B cell (primary cell): ENCODE data around the gene PICK1. TPM values are rescaled to one million over a fixed set of nuclear protein-coding genes. Genes with fewer than 3 reads are reported as not detected.

ENCODE experiments used
- ATAC-seq: fragments of 200-7000 bp; cut with Tn5 transposase; one replicate; pipeline ENCODE4 v1.10.0; 2021; ENCODE audit warnings: low read depth, mild to moderate bottlenecking, moderate number of reproducible peaks, moderate library complexity
- CTCF ChIA-PET: fragments of 350-600 bp; sonication (Branson Sonifier 250); formaldehyde crosslinking; loops from one replicate; lab custom pipeline; 2021; ENCODE audit warnings: antibody characterized with exemption, inconsistent platforms; lab: Charles Lee
- POLR2A ChIA-PET: fragments of 350-600 bp; sonication (Branson Sonifier 250); formaldehyde crosslinking; loops from one replicate; lab custom pipeline; 2021; ENCODE audit warnings: antibody characterized with exemption; lab: Charles Lee
- DNase-seq: peaks from one replicate; pipeline ENCODE4 v3.0.0; 2013
- H2AFZ ChIP-seq: 2 replicates; pipeline ENCODE4 v1.6.1; 2012; ENCODE audit warnings: mild to moderate bottlenecking, low read depth, low read length; ENCODE audit not compliant: insufficient read depth, poor library complexity, severe bottlenecking
- H3K27ac ChIP-seq, 2 donors: 1 replicate in 1 of 2; 2 replicates in 1 of 2; pipeline ENCODE4 v1.5.1; 2012 to 2013; ENCODE audit warnings: low read length in 2 of 2, mild to moderate bottlenecking in 2 of 2, moderate library complexity in 1 of 2
- H3K27me3 ChIP-seq, 4 experiments: fragments of 200-600 bp in 1 of 4; sonication (generic) in 1 of 4; replicated peaks in 1 of 4; 1 replicate in 2 of 4; 2 replicates in 2 of 4; pipeline versions ENCODE4 v1.6.1 to v1.7.0; 2013 to 2016; ENCODE audit warnings: low read length in 3 of 4, mild to moderate bottlenecking in 2 of 4, mixed read lengths in 1 of 4, moderate library complexity in 1 of 4; ENCODE audit not compliant: insufficient read depth in 4 of 4, control insufficient read depth in 3 of 4; ENCODE audit errors: control extremely low read depth in 1 of 4
- H3K36me3 ChIP-seq, 2 experiments: replicated peaks in 1 of 2; 1 replicate in 1 of 2; 2 replicates in 1 of 2; pipeline versions ENCODE4 v1.6.1 to v1.7.1; 2013; ENCODE audit warnings: low read length in 1 of 2; ENCODE audit not compliant: insufficient read depth in 2 of 2, control insufficient read depth in 1 of 2; ENCODE audit errors: control extremely low read depth in 1 of 2, extremely low read depth in 1 of 2
- H3K4me1 ChIP-seq, 2 donors: fragments of 200-600 bp in 1 of 2; sonication (generic) in 1 of 2; 1 replicate in 1 of 2; 2 replicates in 1 of 2; pipeline versions ENCODE4 v1.5.1 to v1.6.1; 2013 to 2017; ENCODE audit warnings: low read length in 2 of 2; ENCODE audit not compliant: control insufficient read depth in 2 of 2, insufficient read depth in 2 of 2
- H3K4me2 ChIP-seq: replicated peaks from 2 replicates; pipeline ENCODE3; 2012; ENCODE audit warnings: mild to moderate bottlenecking, low read depth, low read length; ENCODE audit not compliant: poor library complexity, severe bottlenecking
- H3K4me3 ChIP-seq, 5 experiments: fragments of 200-600 bp in 1 of 5; sonication (generic) in 1 of 5; 1 replicate in 3 of 5; 2 replicates in 2 of 5; pipeline versions ENCODE4 v1.5.1 to v1.7.0; 2011 to 2016; ENCODE audit warnings: low read length in 4 of 5, mild to moderate bottlenecking in 4 of 5, low read depth in 2 of 5, control low read depth in 1 of 5, moderate library complexity in 1 of 5; ENCODE audit not compliant: insufficient read depth in 1 of 5; ENCODE audit errors: control extremely low read depth in 1 of 5, extremely low read depth in 1 of 5
- H3K79me2 ChIP-seq: fragments of 200-600 bp; sonication (generic); one replicate; pipeline ENCODE4 v1.6.0; 2016; ENCODE audit warnings: low read length; ENCODE audit not compliant: control insufficient read depth, insufficient read depth
- H3K9ac ChIP-seq: fragments of 200-600 bp; sonication (generic); 2 replicates; pipeline ENCODE4 v1.6.1; 2017; ENCODE audit warnings: mild to moderate bottlenecking, low read length, moderate library complexity
- H3K9me3 ChIP-seq, 3 donors: one replicate each; pipeline versions ENCODE4 v1.6.1 to v1.7.1; 2013; ENCODE audit warnings: low read length in 2 of 3; ENCODE audit not compliant: control insufficient read depth in 2 of 3, insufficient read depth in 1 of 3; ENCODE audit errors: control extremely low read depth in 1 of 3
- H4K20me1 ChIP-seq: 2 replicates; pipeline ENCODE4 v1.6.0; 2012; ENCODE audit warnings: mild to moderate bottlenecking, low read length; ENCODE audit not compliant: insufficient read depth, control insufficient read depth, poor library complexity, severe bottlenecking
- H3K27ac Mint-ChIP-seq: one replicate; pipeline ENCODE4 v1.8.0; 2021; ENCODE audit warnings: mixed read lengths
- H3K27me3 Mint-ChIP-seq: one replicate; pipeline ENCODE4 v1.8.0; 2021; ENCODE audit warnings: mixed read lengths
- H3K4me1 Mint-ChIP-seq: one replicate; pipeline ENCODE4 v1.8.0; 2021; ENCODE audit warnings: mixed read lengths
- H3K4me3 Mint-ChIP-seq: one replicate; pipeline ENCODE4 v1.8.0; 2021; ENCODE audit warnings: mixed read lengths
- H3K9me3 Mint-ChIP-seq: one replicate; pipeline ENCODE4 v1.8.0; 2022; ENCODE audit warnings: mixed read lengths; ENCODE audit not compliant: insufficient read depth
- CTCF ChIP-seq: fragments of 200-600 bp; IDR thresholded peaks from one replicate; pipeline ENCODE4 v1.8.0; 2022; ENCODE audit warnings: antibody characterized with exemption, mild to moderate bottlenecking
- EZH2 ChIP-seq: IDR thresholded peaks from 2 replicates; pipeline ENCODE4 v1.6.1; 2012; ENCODE audit warnings: borderline replicate concordance, low read depth, mild to moderate bottlenecking, moderate library complexity, low read length; ENCODE audit not compliant: insufficient read depth, poor library complexity, severe bottlenecking
- WGBS: methylation state at CpG from one replicate; pipeline ENCODE4 v1.1.5; 2013; ENCODE audit warnings: missing lambda C conversion rate; ENCODE audit not compliant: insufficient coverage; 5-methylcytosine and 5-hydroxymethylcytosine counted together
- intact Hi-C: fragments of 100-400 bp; cut with micrococcal nuclease; formaldehyde crosslinking; loops from one replicate; pipeline ENCODE4 v1.10.0; 2022
- polyA plus RNA-seq: library from polyadenylated mRNA; depleted of rRNA; stranded (reverse); fragments of >200 nt; gene quantifications from 2 replicates; pipeline ENCODE4 v1.2.3, GENCODE V29; 2012
- total RNA-seq, 2 donors: library from RNA; stranded (reverse); fragments of 120-200 nt in 1 of 2; gene quantifications; 1 replicate in 1 of 2; 2 replicates in 1 of 2; pipeline versions ENCODE4 v1.2.3 to v1.2.4, GENCODE V29; 2013 to 2022

Gene PICK1
- total and polyA plus RNA-seq, 2 donors (not counting 1 experiment from before 2014, with no cell fraction given): 34.2 to 37.4 TPM

- DNase-seq: no peak
- CTCF ChIA-PET: interaction anchor here (0.6 kb wide), 1 partner anchor 11 kb away, joined by 4 read pairs; no protein-coding TSS in a partner anchor
- Histone ChIP-seq H3K9me3 (no peaks in the 10 kb centered on the region), H3K27me3 (no peaks in the 10 kb centered on the region), H3K9ac (no peak overlapping the region), H3K4me1 (no peaks in the 10 kb centered on the region), H3K4me2 (no peak overlapping the region), H3K4me3 (no peak overlapping the region), H3K79me2 (no peaks in the 10 kb centered on the region), H2AFZ (no peak overlapping the region), H3K36me3 (no peaks in the 10 kb centered on the region), H3K27ac (no peak overlapping the region), H4K20me1 (no peaks in the 10 kb centered on the region)
- no peak for TF ChIP-seq EZH2
- TF ChIP-seq CTCF: no peak
- POLR2A ChIA-PET: no interaction called here
- Mint-ChIP-seq H3K27ac (no peak overlapping the region), H3K4me3 (no peak overlapping the region), H3K4me1 (no peaks in the 10 kb centered on the region), H3K9me3 (no peaks in the 10 kb centered on the region), H3K27me3 (peaks cover 8% of the 10 kb centered on the region)
- 91% methylated on average over 5 of the region's 6 CpGs for WGBS
- ATAC-seq: no peak
- intact Hi-C loops: no loop called here
Measured at GRCh38 chr22:38023045-38023444, 34.2 kb upstream of the PICK1 start.

GRCh38 chr22:38025514-38025913 is 31.7 kb upstream of the PICK1 start:
- DNase-seq (no peak), ATAC-seq (no peak)
- TF ChIP-seq CTCF (no peak), EZH2 (no peak)
- Histone ChIP-seq H3K4me1 (no peaks in the 10 kb centered on the region), H3K27me3 (no peaks in the 10 kb centered on the region), H3K4me3 (no peak overlapping the region), H3K27ac (no peak overlapping the region), H3K36me3 (no peaks in the 10 kb centered on the region), H3K9ac (no peak overlapping the region), H3K4me2 (no peak overlapping the region), H4K20me1 (no peaks in the 10 kb centered on the region), H2AFZ (no peak overlapping the region), H3K79me2 (no peaks in the 10 kb centered on the region), H3K9me3 (no peaks in the 10 kb centered on the region)
- CTCF ChIA-PET: no interaction called here
- Mint-ChIP-seq H3K4me1 (no peaks in the 10 kb centered on the region), H3K27ac (no peak overlapping the region), H3K4me3 (no peak overlapping the region), H3K27me3 (peaks cover 8% of the 10 kb centered on the region), H3K9me3 (no peaks in the 10 kb centered on the region)
- intact Hi-C loops: no loop called here
- POLR2A ChIA-PET: no interaction called here
- 94% methylated on average over 8 of the region's 8 CpGs for WGBS
